Fibroblast of gingiva (primary cell): Measurements from ENCODE around the gene PAX8.

Experiments
- DNase-seq: peaks from one replicate; pipeline ENCODE4 v3.0.0-alpha.2; 2011; ENCODE audit warnings: low read depth

The PAX8 gene

DNA sequence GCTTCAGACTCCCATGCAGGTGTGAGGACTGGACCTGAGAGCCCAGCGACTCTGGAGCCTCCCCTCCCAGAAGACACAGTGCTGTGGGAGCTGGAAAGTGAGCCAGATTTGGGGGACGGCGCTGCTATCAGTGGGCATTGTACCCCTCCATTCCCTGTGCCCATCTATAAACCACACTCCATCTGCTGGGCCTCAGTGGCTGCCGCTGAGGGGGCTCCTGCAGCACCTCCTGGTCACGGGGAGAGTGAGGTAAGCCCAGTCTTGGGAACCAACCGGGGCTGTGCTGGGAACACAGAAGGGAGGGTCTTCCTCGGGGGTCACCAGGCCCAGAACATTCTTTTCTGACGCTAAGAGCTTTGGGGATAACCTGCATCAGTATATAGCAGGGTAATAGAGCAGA is 95.5 kb downstream of the PAX8 start:
- no peak for DNase-seq

DNA sequence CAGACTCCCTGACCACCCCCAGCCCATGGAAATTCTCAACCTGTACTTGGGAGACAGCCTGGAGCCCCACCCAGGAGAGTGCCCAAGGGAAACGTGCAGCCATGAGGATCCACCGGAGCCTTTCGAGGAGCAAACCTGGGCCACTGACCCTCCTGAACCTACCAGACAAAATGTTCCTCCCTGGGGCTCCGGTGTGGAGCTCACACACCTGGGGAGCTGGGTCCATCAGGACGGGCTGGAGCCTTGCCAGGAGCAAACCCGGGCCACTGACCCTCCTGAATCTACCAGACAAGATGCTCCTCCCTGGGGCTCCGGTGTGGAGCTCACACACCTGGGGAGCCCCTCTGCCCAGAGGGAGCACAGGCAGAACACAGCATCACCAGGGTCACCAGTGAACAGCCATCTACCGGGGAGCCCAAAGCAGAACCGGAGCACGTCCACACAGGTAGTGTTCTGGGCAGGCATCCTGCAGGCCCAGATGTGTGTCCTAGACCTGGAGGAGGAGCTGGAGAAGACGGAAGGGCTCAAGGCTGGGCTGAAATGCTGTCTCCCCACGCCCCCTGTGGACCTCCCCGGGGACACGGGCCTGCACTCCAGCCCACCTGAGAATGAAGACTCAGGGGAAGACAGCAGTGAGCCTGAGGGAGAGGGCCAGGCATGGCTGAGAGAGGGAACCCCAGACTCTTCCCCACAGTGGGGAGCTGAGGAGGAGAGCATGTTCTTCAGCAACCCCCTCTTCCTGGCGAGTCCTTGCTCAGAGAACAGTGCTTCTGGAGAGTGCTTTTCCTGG is 96.1 kb downstream of the PAX8 start:
- DNase-seq: no peak

DNA sequence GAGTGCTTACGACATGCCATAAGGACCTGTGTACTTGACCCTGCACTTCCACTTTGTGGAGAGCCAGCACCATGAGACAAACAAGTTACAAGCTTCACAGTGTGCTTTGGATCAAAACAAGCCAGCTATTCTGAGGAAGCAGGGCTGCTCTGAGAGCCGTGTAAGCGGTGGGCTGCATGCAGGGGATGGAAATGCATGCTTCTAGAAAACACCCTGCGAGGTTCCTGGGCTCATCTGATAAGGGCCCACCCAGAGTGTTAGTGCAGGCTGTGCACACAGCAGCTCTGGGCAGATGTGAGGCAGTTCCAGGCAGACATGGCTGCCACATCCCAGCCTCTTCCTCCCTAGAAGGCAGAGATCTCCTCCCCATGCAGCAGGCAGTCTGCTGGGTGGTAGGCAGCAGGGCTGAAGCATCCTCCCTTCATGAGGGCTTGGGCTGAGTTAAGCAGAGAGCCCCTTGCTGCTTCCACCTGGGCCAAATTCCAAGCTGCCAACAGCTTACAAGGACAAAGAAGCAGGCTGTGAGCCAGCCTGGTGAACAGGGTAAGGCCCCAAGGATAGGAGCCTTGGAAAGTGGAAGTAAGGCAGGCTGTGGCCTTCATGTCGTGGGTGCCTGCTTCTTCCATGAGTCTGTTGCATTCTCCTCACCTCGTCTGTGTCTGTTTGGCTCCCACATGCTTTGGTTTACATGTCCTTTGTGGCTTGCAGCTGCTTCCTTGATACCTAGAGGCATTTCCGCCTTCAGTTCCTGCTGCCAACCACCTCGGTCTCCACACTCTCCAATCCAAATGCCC is 97.3 kb downstream of the PAX8 start:
- DNase-seq: no peak

DNA sequence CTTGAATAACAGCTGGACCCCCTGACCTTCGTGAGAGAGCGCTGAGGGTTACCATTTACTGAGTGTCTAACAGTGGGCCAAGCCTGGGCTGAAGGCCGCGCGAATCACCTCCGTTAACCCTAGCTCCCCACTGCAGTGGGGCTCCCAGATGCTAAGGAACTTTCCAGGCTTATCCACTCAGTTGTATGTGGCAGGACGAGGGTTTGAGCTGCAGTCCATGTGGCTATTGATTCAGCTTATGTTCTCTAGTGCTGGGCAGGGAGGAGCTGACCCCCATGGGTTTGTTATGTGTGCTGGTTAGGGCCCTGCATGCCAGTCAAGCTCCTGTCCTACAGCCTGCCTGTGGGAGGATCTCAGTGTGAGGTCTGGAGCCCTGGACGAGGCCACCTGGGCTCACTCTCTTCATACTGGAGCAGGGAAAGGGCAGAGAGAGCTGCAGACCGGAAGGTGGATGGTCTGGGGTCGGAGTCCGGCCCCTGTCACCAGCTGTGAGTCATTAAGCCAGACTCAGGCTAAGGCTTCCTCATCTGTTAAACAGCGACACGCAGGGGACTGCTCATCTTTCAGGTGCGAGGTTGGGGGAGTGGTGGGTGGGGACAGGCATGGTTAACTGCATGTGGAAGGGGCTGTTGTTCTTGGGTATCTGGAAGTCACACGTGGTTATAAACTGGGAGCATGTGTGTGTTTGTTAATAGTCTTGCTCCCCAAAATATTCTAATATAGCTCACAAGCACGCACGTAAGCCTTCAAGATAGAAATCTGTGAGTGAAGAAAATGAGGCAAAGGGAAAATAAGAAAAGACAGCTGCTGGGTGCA is 98.4 kb downstream of the PAX8 start:
- DNase-seq: no peak

DNA sequence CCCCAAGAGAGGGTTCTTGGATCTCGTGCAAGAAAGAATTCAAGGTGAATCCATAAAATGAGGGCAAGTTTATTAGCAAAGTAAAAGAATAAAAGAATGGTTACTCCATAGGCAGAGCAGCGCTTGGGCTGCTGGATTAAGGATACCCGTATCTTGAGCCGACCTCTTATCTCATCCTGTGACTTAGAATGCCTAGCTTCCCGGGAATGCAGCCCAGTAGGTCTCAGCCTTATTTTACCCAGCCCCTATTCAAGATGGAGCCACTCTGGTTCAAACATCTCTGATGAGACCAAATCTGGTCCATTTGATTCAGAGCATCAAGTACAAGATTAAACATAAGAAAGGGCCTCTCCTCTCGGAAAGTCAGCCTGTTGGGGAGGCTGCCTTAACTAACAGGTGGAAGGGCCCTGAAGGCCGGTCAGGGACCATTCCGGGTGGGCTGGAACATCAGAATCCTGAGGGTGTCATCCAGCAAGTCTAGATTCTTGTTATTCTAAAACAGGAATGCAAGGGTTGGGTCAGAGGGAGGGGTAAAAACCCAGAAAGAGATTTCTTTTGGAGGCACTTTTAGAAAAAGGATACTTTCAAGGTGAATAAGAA is 99.2 kb downstream of the PAX8 start:
- no peak for DNase-seq

DNA sequence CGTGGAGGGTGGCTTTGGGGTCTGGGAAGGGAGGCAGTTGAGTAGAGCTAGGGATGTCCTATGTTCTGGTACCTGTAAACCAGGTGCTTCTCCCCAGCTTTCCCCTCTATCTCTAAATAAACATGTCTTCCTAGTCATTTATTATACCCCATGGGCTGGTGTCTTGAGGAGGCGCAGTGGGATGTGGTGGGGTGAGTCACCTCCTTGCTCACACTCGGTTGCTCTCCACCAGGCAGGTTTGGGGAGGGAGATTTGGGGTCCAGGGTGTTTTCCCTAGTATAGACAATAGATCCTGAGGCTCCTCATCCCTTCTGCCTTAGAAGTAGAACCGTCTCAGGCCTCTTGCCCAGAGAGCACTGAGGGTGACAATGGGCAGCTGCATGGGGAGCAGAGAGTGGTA is 99.8 kb downstream of the PAX8 start:
- DNase-seq: no peak

DNA sequence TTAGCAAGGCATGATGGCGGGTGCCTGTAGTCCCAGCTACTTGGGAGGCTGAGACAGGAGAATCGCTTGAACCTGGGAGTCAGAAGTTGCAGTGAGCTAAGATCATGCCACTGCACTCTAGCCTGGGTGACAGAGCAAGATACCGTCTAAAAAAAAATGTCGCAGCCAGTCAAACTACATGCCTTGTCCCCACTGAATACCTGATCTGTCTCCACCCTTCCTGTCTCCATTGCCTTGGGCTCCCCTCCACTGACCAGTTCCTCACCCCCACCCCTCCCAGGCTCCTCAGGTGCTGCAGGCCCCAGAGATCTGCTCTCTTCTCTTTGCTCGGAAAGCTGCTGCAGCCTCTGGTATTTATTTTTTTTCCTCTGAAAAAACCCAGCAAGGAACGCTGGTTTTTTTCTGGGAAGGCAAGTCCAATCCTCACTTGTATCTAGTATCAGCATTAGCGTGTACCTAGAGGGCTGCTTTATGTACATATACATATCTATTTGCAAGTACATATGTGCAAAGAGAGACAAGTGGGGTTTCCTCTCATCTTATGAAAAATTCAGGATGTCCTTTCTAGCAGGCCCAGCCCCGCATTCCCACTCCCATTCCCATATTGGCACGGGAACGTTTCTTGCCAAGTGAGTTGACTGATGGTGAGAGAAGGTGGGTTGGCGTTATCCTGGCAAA is 100.5 kb downstream of the PAX8 start:
- DNase-seq: no peak

DNA sequence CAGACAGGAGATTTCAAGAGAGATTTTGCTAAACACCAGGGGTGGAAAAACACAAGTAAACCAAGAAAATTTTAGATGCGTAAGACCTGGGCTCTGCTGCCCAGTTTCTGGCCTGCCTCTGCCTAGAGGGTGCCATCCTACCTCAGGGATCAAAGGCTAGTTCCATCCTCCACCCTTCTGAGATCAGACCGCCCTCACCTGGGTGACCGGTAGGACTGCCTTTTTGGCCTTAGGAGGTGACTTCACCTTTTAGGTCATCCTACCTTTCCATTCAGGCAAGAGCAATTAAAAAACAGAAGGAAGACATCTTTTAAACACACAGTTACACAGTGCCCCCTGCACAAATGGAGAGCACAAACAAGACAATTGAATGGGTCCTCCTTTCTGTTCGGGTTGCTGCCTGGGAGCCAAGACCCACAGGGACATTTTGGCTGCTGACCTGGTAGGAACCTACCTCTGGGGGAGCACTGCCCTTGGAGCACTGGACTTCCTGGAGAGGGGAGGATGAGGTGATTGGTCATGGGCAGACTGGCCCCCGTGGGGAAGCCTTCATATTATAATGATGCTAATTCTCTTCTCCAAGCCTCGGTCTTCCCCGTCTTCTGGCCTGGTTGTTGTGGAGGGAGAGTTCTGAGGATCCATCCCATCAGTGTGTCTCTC is 101.9 kb downstream of the PAX8 start:
- DNase-seq: no peak

DNA sequence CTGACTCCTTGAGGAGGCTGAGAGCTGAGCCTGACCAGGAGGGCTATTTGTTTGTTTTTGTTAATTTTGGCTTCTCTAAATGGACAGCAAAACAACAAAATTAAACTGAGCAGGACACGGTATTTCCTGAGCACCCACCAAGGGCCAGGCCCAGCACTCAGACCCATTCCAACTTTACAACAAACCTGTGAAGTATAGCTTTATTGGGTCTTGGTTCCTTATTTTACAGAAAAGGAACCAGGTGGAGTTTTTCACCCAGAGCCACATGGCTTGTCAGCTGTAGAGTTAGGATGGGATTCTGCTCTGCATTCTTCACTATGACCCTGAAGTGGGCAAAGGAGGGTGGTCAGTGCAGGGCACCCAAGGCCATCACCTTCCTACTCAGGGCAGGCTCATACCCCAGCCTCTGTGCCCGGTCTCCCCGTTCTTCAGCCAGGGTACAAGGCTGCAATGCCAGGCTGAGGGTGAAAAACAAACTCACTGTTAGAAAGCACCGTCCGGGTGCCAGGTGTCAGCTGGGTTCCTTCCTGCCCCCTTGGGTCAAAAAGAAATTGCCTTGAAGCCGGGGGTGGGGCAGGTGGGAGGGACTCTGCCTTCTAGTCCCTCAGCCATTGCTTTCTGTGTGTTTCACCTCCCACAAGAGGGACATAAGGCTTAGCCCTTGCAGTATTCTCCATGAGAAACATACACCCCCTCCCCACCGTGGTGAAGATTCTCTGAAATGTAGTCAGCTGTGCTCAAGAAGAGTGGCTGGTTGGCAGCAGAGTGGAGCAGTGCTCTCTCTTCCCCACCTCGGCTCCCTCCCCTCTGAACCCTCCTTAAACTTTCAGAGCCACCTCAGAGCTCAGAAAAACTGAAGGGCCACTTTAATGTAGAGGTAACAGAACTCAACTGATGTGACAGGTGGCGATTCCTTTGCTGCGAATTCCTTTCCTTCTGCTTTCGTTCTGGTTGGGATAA is 102.7 kb downstream of the PAX8 start:
- no peak for DNase-seq

DNA sequence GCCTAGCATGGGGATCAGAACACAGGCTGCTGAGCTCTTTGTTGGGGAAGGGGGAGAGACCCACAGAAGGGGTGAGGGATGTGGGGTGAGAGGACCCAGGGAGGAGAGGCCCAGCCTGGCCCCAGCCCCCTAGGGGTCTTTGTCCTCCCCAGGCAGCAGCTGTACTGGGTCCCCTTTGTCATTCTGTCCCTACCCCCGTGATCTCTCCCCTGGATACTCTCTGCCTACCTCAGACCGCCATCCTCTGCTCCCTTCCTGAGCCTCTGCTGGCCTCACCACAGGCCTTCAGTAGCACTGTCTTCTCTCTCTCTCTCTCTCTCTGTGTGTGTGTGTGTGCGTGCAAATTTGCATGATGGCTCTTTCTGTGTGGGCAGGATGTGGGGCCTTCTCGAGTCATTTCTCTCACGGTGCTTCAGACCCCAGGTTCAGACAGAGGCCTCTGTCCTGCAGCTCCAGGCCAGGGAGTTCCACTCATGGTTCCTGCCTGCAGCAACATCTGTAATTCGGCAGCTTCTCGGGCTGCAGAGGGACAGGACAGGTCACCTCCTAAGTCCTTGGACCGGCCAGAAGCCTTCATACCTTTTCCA is 103.6 kb downstream of the PAX8 start:
- DNase-seq: no peak

DNA sequence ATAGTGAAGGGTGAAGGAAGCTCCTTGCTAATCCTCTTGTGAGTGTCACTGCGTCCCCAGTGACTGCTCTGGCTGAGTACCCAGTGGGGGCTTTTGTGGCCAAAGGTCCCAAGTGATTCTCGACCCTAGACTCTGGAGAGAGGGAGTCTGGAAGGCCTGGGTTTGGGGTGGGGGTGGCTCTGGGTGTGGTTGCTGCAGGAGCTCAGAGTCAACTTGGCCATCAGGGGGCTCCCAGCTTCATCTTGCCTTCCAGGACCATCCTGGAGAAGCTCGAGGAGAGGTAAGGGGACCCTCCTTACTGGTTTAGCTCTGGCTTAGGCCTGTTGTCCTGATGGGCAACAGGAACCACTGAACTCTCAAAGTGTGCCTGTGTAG is 104.4 kb downstream of the PAX8 start:
- no peak for DNase-seq

DNA sequence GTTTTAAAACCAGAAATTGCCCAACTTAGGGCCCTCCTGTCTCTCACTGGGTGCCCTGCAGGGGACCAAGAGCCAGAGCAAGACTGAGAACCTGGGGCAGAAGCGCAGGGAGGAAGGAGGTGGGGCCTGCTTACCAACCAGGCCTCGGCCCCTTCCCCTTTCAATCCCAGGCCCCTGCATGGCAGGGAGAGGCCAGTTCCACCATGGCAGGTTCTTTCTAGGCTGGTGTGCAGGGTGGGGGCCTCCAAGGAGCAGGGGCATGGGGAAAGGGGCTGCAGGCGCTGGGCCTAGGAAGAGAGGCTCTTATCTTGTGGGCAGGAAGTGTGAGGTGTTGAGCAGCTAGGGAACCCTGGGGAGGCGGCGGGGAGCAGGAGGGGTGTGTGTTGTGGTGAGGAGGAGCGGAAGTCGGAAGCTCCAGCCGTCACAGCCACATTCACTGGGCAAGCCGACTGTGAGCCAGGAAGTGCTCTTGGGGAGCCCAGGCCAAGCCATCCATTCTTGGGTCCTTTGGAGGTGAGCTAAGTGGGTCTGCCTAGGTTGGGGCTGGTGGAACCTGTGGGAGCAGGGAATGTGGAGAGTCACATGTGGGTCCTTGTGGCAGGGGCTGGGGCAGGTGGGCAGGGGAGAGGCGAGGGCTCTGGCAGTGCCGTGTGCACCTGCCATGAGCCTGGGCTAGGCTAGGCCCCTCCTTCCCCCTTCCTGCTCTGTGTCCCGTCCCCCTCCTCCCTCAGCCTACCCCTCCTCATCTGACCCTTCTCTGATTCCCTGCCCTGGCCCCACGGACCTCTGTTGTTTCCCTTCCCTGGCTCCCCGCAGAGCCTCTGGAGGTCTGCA is 105.0 kb downstream of the PAX8 start, which contains the start of gene PSD4:
Gene PSD4 (plus strand): TSS at position 430 of the 834 bp plus-strand sequence. CDS start 8,486 bp downstream, outside the sequence.
- DNase-seq: no peak

DNA sequence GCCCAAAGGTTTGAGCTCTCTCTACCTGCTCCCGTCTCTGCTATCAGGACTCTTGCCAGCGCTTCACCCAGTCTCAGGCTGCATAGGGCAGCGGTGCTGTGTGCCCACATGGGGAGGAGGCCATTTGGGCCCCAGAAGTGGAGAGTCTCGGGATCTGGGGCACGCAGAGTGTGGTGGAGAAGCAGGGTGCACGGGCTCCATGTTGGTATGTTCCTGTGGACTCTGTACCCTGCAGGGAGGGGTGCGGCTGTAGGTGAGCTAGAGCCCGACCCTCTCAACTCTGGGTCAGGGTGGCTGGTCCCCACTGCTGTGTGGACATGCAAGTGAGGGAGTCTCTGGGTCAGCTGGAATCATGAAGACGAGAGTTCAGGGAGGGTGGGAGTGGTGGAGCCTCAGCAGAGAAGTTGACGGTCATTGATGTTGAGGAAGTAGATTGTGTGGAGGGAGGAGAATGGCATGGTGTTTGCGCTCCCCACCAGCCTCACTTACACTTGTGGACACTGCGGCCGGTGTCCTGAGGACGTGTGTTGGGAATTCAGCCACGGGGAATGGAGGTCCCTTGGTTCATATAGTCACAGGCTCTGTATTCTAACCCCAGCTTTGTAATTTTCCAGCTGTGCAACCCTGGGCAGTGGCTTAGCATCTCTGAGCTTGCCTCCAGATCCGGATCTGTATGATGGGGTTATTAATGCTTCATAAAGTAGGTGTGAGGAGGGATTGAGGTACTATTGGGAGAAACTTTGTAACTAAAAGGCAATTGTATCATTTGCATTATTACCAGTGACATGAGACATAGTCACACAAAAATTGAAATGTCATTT is 105.8 kb downstream of the PAX8 start:
- no peak for DNase-seq

DNA sequence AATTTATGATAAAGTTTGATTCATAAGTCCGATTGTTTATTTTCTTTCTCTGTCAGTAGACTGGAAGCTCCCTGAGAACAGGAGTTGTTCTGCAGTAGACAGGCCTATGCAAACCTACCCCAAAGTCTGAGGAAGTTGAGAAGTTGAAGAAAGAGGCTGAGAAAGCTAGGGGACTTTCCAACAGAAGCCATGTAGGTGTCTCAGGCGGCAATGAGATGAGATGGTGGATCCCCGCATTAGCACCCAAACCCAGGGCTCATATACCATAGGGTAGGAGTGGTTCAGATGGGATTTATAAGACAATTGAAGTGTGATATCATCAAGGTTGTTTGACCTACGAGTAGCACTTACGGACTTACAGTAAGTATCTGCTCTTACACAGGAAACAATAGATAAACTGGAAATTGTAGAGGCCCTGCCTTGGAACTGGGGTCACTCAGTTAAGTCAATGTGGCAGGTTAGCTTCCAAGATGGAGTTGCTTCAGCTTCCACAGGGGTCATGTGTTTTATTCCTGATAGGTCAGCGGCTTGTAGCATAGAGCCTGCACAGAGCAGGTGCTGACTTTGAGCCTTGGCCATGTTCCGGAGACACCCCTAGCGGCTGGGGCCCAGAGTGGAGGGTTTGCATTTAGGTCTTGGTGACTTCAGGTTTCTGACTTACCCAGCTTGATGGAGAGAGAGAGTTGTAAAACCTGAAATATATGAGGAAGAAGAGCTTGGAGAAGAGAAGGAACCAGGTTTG is 107.2 kb downstream of the PAX8 start:
- no peak for DNase-seq

DNA sequence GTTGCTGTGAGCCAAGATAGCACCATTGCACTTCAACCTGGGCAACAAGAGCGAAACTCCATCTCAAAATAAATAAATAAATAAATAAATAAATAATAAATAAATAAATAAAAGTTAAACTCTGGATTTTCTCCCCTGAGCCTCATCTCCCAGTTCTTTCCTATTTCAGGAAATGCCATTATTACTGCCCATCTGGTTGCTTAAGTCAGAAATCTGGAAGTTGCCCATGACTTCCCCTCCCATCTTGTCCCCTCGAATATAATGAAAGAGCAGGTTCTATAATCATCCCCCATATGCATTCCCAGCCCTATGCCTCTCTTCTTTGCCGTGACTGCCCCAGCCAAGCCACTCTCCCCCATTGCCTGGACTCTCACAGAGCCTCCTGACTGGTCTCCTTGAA is 109.1 kb downstream of the PAX8 start:
- no peak for DNase-seq

DNA sequence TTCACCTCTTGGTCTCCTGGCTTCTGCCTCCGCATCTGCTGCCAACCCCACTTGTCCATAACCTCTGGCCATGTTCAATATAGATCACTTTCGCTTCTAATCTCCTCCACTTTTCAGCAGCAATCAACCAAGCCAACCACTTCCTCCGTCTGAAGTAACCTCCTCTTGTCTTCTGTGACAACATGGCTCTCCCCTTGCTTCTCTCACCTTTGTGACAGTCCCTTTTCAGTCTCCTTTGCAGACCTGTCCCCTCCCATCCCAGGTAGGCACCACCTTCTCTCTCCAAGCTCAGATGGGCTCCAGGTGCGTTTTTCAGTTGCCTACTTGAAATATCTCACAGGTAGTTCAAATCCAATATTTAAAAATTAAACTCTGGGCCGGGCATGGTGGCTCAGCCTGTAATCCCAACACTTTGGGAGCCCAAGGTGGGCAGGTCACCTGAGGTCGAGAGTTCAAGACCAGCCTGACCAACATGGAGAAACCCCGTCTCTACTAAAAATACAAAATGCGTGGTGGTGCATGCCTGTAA is 109.7 kb downstream of the PAX8 start:
- DNase-seq: no peak

DNA sequence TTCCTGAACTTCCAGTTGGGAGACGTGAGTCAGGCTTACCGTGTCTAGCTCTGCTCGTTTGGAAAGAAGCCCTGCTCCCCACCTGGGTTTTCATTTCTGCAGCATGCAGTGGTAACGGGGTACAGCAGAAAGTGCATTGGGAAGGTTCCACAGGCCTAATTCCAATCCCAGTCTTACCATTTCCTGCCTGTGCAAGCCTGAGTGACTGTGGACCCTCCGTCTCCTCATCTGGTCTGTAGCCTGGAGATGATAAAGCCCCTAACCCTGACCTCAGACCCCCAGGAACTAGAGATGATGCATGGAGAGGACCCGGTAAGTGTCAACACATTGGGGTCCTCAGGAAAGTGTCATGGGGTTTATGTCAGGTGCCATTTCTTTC is 110.8 kb downstream of the PAX8 start:
- no peak for DNase-seq
